ENCODE measurements around the gene BICC1. TPM values are rescaled to one million over a fixed set of nuclear protein-coding genes. Genes with fewer than 3 reads are reported as not detected.

Gene BICC1
- total RNA-seq, 1 donor from 2014 or later: 150 TPM

GRCh38 chr10:58704671-58705141 lies 192.0 kb downstream of the BICC1 start:
- TF ChIP-seq, protein P1, sequence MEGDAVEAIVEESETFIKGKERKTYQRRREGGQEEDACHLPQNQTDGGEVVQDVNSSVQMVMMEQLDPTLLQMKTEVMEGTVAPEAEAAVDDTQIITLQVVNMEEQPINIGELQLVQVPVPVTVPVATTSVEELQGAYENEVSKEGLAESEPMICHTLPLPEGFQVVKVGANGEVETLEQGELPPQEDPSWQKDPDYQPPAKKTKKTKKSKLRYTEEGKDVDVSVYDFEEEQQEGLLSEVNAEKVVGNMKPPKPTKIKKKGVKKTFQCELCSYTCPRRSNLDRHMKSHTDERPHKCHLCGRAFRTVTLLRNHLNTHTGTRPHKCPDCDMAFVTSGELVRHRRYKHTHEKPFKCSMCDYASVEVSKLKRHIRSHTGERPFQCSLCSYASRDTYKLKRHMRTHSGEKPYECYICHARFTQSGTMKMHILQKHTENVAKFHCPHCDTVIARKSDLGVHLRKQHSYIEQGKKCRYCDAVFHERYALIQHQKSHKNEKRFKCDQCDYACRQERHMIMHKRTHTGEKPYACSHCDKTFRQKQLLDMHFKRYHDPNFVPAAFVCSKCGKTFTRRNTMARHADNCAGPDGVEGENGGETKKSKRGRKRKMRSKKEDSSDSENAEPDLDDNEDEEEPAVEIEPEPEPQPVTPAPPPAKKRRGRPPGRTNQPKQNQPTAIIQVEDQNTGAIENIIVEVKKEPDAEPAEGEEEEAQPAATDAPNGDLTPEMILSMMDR (conservative IDR thresholded peaks at IDR 0.05; ENCODE audit: low read depth, low read length): no peak
- no peak for DNase-seq (ENCODE audit: low read depth)

DNA sequence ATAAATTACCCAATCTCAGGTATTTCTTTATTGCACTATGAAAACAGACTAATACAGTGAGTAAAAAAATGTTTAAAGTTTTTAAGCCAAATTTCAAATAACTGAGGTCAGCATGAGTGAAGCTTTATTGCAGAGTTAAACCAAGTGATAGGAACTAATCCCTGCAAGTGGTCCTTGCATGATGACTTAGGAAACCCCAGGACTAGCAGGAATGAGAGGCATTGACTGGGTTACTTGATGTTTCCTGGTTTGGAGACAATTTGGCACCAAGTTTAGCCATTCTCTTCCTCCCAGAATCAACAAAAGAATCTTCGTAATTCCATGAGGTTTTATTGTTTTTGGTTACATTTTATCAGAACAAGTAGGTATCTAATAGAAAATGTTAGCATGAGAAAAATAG lies 194.2 kb downstream of the BICC1 start:
- DNase-seq (ENCODE audit: low read depth): no peak
- TF ChIP-seq, protein P1 (conservative IDR thresholded peaks at IDR 0.05; ENCODE audit: low read depth, low read length): no peak
- no peak overlapping the region for H3K4me3 ChIP-seq (ENCODE audit: low read depth, low read length)

More at GRCh38 chr10:58704671-58705141, 192.0 kb downstream of the BICC1 start:
- H3K4me3 ChIP-seq (ENCODE audit: low read depth, low read length): no peak overlapping the region

- H3K4me3 ChIP-seq (ENCODE audit: low read depth, low read length): no peak overlapping the region
- TF ChIP-seq, protein P1 (conservative IDR thresholded peaks at IDR 0.05; ENCODE audit: low read depth, low read length): no peak
- no peak for DNase-seq (ENCODE audit: low read depth)
Observed at GRCh38 chr10:58712141-58712540, 199.5 kb downstream of the BICC1 start.

DNA sequence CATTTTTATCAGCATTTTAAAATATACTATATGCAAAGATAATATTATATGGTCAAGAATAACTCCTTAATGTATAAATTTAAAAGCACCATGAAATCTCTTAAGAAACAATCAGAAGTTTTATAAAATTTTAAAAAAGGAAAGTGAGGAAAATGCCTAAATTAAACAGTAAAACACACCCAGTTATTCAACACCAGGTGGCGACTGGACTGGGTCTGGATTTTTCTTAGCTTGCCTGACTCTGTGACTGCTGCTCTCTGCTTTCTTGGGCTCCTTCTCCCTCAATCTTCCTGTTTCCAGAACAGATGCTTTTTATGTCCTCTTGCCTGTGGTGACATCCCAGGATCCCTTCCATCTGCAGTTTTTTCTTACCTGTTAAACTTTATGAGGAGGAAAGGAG lies 200.3 kb downstream of the BICC1 start:
- no peak for DNase-seq (ENCODE audit: low read depth)
- TF ChIP-seq, protein P1 (conservative IDR thresholded peaks at IDR 0.05; ENCODE audit: low read depth, low read length): peak; percentile 42
- H3K4me3 ChIP-seq (ENCODE audit: low read depth, low read length): no peak overlapping the region

GRCh38 chr10:58714409-58714808 lies 201.7 kb downstream of the BICC1 start:
- TF ChIP-seq, protein P1 (conservative IDR thresholded peaks at IDR 0.05; ENCODE audit: low read depth, low read length): peak; percentile 15
- DNase-seq (ENCODE audit: low read depth): no peak
- no peak overlapping the region for H3K4me3 ChIP-seq (ENCODE audit: low read depth, low read length)

GRCh38 chr10:58715061-58715460 lies 202.4 kb downstream of the BICC1 start:
- TF ChIP-seq, protein P1 (conservative IDR thresholded peaks at IDR 0.05; ENCODE audit: low read depth, low read length): no peak
- DNase-seq (ENCODE audit: low read depth): no peak
- H3K4me3 ChIP-seq (ENCODE audit: low read depth, low read length): no peak overlapping the region

- DNase-seq (ENCODE audit: low read depth): no peak
- TF ChIP-seq, protein P1 (conservative IDR thresholded peaks at IDR 0.05; ENCODE audit: low read depth, low read length): no peak
- H3K4me3 ChIP-seq (ENCODE audit: low read depth, low read length): no peak overlapping the region
Observed at GRCh38 chr10:58718596-58718995, 205.9 kb downstream of the BICC1 start.

Data from epithelial cell of proximal tubule (primary cell).